Ecto neural progenitor cell (in vitro differentiated cells): ENCODE results near the gene KRT74.

Source experiments
- DNase-seq: peaks from one replicate; pipeline ENCODE4 v3.0.0-alpha.2; 2018; ENCODE audit warnings: low spot score

Gene KRT74

DNA sequence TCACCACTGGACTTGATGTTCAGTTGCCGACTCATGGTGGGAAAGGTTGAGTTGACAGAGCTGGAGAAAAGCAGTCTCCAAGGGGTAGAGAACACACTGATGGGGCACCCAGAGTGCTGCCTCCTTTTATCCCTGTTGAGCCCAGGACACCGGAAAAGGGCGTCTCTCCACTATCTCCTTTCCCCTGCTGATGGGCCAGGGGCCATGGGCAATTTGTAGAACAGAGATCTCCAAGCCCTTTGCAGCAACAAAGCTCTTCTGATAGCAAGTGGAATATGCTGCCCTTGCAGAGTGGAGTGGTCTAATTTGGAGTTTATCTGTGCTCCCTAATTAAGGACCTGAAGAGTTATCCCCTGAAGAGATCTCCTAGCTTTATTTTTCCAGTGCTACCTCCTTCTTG lies at the start of gene KRT74:
Gene KRT74 (minus strand): TSS at position 101 of the 400 bp plus-strand sequence. CDS start 66 bp downstream, at position 35.
- no peak for DNase-seq

DNA sequence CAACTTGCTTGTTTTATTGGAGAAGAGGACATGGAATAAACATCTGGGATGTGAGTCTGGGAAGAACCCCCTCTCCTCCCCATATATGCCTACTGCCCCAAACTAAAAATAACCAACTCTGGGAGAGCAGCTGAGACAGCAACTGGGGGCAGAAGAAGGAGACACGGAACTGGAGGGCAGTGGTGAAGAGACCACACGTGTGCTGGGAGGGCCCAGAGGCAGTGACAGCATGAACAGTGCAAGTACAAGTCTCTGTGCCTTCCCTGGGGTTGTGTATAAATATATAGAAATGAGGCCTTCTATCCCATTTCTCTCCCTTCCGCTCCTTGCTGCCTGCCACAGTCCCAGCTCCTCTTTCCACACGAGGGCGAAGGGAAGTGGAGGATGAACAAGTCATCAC lies 48.7 kb upstream of the KRT74 start:
- peak; percentile 31 for DNase-seq

DNA sequence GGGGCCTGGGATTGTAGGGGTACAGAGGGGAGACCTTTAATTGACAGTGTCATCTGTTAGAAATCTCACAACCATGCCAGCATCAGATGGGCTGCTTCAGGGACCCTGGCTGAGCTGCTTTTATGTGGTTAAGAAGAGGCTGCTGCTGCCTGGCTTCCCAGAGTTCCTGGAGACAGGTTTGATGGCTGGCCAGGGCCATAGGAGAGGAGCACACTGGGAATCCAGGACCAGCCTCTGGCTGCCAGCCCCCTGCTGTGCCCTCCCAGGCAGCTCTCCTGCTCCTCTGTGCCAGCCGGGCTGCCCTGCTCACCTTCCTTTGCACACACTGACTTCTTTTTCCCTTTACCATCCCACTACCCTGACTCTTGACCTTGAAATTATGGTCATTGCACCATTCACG lies 45.2 kb upstream of the KRT74 start:
- peak; percentile 39 for DNase-seq

DNA sequence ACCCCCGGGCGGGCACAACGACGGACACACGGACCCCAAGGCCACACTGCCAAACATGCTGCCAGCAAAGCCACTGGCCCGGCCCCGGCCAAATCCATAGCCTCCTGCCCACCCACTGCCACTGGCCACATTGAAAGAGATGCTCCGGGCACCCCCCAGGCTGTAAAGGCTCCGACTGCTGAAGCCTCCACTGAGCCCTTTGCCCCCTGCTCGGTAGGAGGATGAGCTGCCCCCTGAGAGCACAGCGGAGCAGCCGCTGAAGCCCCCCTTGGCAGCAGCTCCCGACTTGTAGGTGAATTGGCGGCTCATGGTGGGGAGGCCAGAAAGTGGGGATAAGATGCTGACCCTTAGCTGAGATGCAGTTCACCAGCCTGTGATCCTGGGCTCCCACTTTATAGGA lies 44.6 kb upstream of the KRT74 start, which contains the start of gene KRT73:
Gene KRT73 (minus strand): TSS at position 344 of the 400 bp plus-strand sequence. CDS start 35 bp downstream, at position 309.
- peak; percentile 48 for DNase-seq

DNA sequence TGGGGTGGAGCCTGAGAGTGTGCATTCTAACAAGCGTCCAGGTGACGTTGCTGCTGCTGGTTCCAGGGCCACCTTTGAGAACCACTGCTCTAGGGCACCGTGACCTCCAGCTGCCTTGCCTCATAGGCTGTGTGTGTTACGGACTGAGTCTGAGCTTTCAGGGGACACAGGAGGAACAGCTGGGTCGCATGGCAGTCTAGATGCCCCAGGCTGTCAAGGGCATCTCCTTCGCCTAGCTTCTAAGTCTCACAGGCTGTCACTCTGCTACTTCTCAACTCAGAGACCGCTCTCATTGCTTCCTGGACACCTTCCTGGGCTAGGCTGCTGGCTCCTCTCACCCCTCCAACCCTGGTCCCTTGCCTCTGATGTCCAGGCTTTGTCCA lies 43.8 kb upstream of the KRT74 start:
- DNase-seq = peak; percentile 42

DNA sequence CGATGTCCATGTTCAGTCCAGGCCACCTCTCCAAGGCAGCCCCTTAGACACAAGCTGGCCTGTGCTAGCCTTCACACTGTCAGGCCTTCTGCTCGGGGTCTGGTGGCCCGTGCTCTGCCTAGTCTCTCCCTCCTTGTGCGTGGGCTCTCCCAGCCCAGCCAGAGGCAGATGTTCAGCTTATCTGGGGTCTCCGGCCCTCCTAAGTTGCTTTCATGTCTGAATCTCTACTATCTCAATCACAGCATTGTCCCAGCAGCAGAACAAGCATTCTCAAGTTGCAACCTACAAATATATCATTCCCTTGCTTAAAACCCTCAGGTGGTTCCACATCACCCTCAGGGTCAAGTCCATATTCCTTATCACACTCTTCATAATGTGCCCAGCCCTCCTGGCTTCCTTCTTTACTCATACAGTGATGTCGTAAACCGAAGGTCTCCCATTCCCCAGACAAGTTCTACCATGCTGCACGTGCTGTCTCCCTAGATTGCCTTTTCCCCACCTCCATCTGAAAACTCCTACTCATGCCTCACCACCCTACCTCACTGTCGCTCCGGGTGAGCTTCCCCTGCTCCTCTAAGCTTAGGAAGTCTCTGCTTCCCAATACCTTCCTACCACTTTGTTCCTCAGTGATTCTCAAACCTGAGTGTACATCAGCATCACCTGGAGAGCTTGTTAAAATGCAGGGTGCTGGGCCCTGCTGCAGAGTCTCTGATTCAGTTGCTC lies 43.2 kb upstream of the KRT74 start:
- peak; percentile 38 for DNase-seq

DNA sequence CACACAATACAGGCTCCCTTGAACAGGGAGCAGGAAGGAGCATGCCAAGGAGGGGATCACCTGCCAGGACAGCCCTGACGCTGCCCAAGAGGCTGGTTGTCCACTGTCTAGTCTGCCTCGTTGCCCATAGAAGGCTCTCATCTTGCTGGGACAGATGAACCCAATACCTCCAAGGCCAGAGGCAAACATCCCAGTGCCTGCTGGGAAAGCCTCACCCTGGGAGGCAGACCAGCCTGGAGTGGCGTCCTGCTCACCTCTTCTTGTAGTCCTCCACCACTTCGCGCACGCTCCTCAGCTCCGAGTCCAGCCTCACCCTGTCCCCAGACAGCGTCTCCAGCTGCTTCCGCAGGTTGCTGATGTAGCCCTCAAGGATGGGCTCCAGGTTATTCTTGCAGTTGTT lies 42.3 kb upstream of the KRT74 start:
- peak; percentile 42 for DNase-seq

DNA sequence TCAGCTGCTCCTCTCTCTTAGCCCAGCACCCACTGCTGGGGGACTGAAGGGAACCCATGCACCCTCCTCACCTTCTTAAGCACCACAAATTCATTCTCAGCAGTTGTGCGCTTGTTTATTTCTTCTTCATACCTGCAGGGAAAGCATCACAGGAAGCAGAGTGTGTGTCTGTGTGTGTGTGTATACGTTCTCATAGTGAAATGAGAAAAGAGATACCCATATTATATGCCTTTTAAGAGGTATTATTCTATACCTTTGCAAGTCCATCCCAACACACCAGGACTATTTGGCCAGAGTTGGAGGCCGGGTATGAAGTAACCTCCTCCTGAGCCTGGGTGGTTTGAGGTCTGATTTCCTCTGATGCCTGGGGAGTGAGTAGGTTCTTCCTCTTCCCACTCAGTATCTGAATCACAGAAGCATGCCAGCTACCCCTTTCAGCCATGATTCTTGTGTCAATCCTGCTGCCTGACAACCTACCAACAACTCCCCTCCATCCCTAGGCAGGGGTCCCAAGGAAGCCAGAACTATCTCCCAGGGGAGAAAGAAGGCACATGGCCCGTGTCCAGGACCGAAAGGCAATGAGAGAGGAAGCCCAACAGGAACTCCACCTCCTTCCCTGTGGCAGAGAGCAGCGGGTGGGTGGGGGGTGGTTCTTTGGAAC lies 41.7 kb upstream of the KRT74 start:
- peak; percentile 24 for DNase-seq

DNA sequence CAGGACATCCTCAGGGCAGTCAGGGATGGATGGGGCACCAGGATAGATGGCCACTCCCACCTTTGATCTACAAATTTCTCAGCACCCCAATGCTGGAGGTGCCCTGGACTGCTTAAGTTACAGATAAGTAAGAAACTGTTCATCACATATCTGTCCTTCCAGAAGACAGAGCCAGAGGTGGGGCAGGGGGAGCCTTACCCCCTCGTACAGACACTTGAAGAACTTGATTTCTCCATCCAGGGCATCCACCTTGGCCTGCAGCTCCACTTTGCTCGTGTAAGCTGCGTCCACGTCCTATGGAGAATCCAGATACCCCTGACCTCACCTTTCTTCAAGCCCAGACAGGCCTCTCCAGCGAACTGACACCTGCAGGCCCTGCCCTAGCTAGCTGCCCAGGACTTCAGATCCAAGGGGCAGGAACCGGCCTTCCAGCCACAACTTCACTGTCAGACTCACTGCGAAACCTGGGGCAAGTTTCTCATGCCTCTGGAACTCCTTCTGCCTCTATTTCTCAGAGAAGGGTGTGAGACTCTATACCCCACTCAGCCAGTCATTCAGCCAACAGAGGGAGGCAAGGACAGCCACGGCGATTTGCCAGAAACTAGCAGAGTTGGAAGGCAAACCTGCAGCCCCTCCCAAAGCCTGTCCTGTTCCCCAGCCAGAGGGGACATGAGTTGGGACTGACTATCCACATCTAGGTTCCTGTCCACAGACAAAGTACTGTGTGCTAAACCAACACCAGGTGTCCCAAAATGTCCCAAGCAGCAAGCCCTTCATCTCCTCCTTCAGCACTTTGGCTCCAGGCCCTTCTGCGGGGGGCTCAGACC lies 41.0 kb upstream of the KRT74 start:
- DNase-seq = peak; percentile 39

DNA sequence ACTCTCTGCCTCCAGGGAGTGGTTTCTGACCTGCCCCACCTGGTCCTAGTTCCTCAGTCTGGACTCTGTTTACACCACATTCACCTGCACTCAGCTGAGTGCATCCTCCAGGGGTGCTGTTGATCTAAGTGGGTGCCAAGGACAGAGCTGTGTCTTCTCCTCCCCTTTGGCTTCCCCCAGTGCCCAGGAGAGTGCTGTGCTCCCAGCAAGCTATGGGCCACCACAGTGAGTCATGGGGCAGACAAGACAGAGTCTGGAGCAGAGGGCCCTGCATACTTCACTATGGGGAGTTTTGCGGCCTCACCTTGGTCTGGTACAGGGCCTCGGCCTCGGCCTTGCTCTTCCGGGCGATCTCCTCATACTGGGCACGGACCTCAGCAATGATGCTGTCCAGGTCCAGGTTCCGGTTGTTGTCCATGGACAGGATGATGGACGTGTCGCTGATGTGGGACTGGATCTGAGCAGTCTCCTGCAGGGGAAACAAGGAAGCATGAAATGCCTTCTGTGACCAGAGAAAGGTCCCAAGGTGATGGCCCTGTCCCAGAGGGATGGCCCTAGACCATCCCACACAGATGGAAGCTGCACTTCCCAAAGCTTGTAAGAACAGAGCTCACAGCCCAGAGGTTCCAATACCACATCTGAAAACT lies 39.9 kb upstream of the KRT74 start:
- DNase-seq = peak; percentile 31

DNA sequence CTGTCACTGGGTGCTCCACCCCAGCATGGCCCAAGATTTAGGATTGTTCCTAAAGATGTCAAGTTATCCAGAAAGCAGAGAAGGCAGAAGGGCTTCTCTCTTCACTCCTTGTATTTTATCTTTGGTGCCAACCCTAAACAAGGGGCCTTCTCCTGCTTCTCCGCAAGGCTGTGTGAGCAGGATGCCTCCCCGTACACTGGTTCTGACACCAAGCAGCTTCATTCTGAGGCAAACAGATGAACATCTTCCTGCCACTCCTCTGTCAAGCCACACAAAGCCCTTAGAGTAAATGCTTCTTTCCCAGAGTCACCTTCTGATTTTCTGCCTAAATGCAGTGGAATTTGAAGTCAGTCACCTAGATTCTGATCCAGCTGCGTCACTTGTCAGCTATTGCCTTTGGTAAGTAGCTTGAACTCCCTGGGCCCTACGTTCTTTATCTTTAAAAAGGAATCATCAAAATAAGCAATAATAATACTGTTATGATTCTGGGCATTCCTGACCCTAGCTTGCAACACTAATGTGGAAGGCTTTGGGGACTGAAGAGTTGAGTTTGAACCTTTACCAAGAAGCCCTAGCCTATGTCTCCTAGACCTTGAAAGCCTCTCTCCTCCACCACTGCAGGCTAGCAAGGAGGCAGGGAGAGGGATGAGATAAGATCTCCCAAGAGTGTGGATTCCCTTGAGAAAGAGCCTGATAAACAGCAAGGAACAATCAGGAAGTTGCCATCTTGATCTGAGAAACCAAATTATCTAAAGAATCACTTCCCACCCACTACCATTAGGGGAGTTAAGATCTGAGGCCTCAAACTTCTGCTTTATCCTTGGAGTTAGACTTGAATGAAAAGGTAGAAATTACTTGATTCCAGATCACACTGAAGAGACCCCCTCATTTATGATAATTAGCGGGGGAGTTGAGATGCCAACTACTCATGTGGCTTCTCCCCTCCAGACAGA lies 39.1 kb upstream of the KRT74 start:
- DNase-seq = peak; percentile 17

DNA sequence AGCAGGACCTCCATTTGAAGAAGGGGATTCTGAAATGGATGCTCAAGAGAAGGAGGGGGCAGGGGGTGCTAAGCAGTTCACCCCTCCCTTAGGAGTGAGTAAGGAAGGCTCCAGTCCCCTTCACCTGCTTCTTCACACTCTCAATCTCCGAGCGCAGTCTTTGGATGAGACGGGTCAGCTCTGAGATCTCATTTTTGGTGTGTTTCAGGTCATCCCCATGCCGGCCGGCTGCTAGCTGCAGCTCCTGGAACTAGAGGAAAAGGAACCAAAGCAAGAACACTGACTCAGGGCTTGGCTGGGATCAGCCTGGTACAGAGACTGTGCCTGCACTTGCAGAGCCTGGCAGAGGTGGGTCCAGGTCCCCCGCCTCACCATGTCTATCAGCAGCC lies 37.4 kb upstream of the KRT74 start:
- DNase-seq = peak; percentile 43

DNA sequence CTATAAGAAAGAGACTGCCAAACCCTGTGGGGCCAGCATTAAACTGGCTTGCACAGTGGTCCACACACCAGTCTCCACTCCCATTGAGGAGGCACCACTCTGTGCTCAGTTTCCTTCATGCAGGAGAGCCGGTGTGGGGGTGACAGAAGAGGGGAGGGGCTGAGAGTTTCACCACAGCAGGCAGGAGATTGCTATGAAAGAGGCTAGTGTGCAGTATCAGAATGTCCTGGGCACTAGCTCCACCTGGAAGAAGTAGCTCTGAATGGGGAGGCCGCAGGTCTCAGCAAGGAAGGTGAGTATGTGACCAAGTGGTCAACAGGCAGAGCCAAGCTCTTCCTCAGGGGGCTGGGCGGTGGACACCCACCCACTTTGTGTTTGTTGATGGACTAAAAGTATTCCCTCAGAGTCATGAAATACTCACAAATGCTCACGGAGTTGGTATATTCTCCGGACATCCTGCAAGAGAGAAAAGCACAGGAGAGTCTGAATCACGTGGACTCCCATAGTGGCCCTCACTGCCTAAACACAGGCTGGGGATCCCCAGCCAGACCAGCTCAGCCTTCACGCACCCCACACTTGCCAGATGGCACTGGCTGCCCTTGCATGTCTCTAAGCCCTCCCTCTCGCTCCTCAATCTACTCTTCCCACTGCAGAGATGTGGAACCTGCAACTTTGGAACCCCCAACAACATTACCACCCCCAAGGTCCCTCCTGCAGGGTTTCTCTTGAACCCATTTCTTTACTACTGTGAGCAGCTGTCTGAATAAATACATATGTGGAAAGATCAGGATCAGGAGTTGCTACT lies 35.4 kb upstream of the KRT74 start:
- peak; percentile 34 for DNase-seq

DNA sequence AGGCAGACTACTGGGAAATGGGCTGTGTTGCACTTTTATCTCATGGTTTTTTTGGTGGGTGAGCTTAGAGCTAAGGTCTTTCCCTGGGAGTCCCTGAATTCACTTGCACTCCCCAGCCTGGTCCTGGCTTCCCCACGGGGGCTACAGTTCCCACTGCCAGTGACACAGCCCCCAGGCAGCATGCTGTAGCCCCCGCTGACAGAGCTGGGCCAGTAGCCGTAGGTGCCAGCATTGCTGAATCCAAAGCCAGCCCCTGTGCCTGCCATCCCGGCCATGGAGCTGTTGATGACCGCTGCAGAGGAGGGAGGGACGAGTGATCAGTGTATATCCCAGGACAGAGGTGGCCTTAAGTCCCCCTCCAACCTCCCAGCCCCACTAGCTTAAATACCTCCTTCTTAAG lies 34.5 kb upstream of the KRT74 start:
- DNase-seq = peak; percentile 40

DNA sequence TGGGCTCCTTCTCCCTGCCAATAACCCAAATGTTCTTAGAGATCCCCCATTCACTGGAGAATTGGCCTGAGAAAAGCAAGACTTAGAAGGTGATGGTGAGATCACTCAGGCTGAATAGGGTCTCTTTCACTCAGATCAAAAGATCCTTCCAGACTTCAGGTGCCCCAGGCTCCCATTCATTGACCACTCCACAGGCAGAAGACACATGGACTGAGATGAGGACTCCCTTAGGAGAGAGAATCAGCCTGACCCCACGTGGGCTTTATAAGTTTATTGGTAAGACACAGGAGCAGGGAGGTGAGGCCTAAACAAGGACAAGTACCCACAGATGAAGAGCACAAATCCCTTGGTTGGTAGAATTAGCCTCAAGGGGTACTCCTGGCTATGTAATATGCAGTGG lies 33.7 kb upstream of the KRT74 start:
- DNase-seq = no peak

DNA sequence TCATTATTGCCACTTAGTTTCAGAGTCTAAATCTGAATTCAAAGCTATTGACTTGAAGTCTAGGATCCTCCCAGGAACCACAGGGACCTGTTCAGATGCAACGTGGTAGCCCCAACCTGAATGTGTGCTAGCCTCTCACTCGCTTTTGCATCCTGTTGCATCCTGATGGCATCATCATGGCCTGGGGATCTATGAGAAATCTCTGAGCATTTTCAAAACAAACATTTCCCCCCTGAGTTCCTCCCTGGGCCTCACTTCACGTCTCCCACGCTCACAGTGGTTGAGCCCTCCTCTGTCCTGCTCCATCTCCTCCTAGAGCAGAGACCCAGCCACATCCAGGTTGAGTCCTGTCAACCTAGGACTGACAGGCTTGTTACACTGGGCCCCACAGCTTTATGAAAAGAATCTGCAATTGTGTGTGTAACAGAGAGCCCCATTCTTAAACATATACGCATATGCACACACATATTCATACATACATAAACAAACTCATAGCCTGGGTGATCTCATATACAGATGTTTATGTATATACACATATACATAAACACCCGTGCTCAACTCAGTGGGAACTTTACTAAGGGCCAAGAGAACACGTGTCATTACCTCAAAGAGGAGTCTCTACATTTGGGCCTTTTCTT lies 33.1 kb upstream of the KRT74 start:
- peak; percentile 20 for DNase-seq

DNA sequence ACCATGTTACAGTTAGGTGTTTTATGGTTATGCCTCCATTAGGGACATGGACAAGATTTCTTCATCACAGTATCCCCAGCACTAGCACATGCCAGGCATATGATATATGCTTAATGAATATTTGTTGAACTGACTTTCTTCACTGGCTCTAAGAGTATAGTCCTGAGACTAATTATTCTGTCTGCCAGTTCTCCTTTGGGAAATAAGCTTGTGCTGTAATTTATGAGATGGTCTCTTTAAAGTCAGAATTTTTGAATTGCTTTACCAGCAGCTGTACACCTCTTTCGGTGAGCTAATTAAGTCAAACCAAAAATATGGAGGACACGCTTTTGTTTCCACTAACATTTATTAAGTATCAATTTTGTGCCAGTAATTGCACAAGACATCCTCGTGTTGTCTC lies 32.5 kb upstream of the KRT74 start:
- DNase-seq = no peak

DNA sequence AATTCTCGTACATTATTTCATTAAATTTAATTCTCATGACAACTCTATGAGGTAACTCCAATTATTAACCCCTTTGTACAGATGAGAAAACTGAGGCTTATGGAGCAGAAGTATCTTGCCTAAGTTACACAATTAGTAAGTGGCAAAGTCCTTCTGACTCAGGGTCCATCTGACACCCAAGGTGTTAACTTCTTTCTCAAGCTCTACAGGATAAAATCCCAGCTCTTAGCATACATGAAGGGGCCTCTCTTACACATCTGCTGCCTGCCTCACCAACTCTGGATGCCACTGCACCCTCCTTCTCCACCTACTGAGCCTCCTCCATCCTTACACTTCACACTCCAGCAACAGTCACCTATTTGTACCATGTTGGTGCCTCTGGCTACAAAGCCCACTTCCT lies 31.9 kb upstream of the KRT74 start:
- DNase-seq = peak; percentile 21

DNA sequence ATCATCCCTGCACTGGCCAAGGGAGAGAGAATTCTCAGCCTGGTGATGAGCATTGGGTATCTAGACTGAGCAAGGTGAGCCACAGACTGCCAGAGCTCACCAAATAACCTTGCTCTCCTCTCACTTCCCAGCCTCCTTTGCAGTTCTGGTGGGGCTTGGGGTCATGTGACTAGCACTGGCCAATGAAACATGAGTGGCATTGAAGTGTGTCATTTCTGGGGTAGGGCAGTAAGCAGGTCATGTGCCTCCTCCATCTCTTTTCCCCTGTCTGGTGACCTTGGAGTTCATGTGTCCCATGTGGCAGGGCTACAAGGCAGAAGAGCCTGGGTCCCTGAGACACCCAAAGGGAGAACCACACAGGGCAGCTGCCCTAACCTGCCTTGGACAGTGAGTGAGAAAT lies 31.2 kb upstream of the KRT74 start:
- peak; percentile 33 for DNase-seq

DNA sequence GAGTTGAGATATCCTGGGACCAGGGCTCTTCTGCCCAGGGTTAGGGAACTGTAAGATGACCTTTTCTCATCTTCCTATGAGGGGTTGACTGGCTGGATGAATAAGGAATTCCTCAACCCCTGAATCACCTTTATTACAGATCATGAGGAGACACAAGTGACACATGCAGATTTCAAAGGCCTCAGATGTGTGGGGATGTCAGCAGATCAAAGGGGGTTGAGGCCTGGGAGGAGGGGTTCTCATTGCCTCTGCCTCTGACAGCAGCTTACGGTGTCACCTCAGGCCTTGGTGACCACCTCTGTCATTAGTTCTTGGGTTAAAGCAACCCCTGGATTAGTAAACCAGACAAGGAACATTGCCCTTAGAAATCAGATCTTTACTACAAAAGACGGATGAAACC lies 29.7 kb upstream of the KRT74 start:
- no peak for DNase-seq
